ENCODE measurements around the gene MAMSTR.

- no peak for TF ChIP-seq POLR2A (IDR thresholded peaks at IDR 0.05; ENCODE audit: low read depth, low read length)
- no peak for TF ChIP-seq TAF1 (IDR thresholded peaks at IDR 0.05; ENCODE audit: borderline replicate concordance, low read depth, low read length)
- no peak for TF ChIP-seq POLR2AphosphoS5 (IDR thresholded peaks at IDR 0.05; ENCODE audit: low read depth, low read length)
Observed at GRCh38 chr19:48756686-48757085, 37.2 kb upstream of the MAMSTR start.
